Measurements from ENCODE around the gene PLEKHO2. TPM values are rescaled to one million over a fixed set of nuclear protein-coding genes. Genes with fewer than 3 reads are reported as not detected.

Gene PLEKHO2
- total and polyA plus RNA-seq, 10 of the 15 experiments (the other 5 are each of a cell fraction or from before 2014, with no cell fraction given), result 1.4 to 25.6 (median 20.5) TPM

- TF ChIP-seq NKRF (conservative IDR thresholded peaks at IDR 0.05), result no peak
- no peak for TF ChIP-seq NFIC (IDR thresholded peaks at IDR 0.05; ENCODE audit: low read depth, low read length)
- TF ChIP-seq IKZF2 (IDR thresholded peaks at IDR 0.05), result peak; percentile 45 to 50; a peak in 2 of 4 replicates
- TF ChIP-seq CBFB (IDR thresholded peaks at IDR 0.05; ENCODE audit: low read depth), result 0 out of 2 replicates have a peak, but pooled peaks have one; percentile 26
- no peak for TF ChIP-seq SPI1 (IDR thresholded peaks at IDR 0.05; ENCODE audit: borderline replicate concordance, insufficient read depth, low read depth, low read length)
- no peak for TF ChIP-seq CHD4 (IDR thresholded peaks at IDR 0.05)
- TF ChIP-seq ZBED1 (IDR thresholded peaks at IDR 0.05; ENCODE audit: borderline replicate concordance), result no peak
- TF ChIP-seq TBL1XR1 (IDR thresholded peaks at IDR 0.05; ENCODE audit: low read depth, low read length), result no peak; the same call in 1 of the 2 replicates
- TF ChIP-seq POLR2A (IDR thresholded peaks at IDR 0.05; ENCODE audit: low read depth, low read length), result no peak
- TF ChIP-seq SREBF1 (IDR thresholded peaks at IDR 0.05; ENCODE audit: low read length), result no peak
- no peak for TF ChIP-seq PML (IDR thresholded peaks at IDR 0.05; ENCODE audit: low read length)
- TF ChIP-seq HDGF (IDR thresholded peaks at IDR 0.05), result no peak
- no peak for TF ChIP-seq CEBPB (IDR thresholded peaks at IDR 0.05; ENCODE audit: borderline replicate concordance in 1 of 2, low read depth in 2 of 2, low read length in 2 of 2)
- TF ChIP-seq RUNX3 (IDR thresholded peaks at IDR 0.05; ENCODE audit: low read length), result peak; percentile 80
- TF ChIP-seq RB1 (IDR thresholded peaks at IDR 0.05; ENCODE audit: borderline replicate concordance), result 0 out of 2 replicates have a peak, but pooled peaks have one; percentile 25
- TF ChIP-seq ZNF217 (IDR thresholded peaks at IDR 0.05), result no peak
- no peak for TF ChIP-seq CBX5 (IDR thresholded peaks at IDR 0.05; ENCODE audit: low read depth)
- TF ChIP-seq WRNIP1 (IDR thresholded peaks at IDR 0.05; ENCODE audit: borderline replicate concordance, low read depth, low read length), result no peak
- TF ChIP-seq SMARCA5 (IDR thresholded peaks at IDR 0.05), result no peak
- no peak for TF ChIP-seq CUX1 (IDR thresholded peaks at IDR 0.05; ENCODE audit: insufficient replicate concordance, low read depth, low read length)
- TF ChIP-seq MEF2B (IDR thresholded peaks at IDR 0.05; ENCODE audit: partially characterized antibody, poor library complexity, severe bottlenecking), result no peak
- TF ChIP-seq TAF1 (IDR thresholded peaks at IDR 0.05; ENCODE audit: borderline replicate concordance, low read depth, low read length), result no peak
- no peak for TF ChIP-seq ZNF622 (IDR thresholded peaks at IDR 0.05)
- no peak for TF ChIP-seq EGR1 (IDR thresholded peaks at IDR 0.05; ENCODE audit: borderline replicate concordance in 1 of 2, low read depth in 2 of 2, low read length in 2 of 2)
Observed at GRCh38 chr15:64809649-64810496, 31.8 kb upstream of the PLEKHO2 start (continued).
